Measurements from ENCODE around the gene GALK1.

DNA sequence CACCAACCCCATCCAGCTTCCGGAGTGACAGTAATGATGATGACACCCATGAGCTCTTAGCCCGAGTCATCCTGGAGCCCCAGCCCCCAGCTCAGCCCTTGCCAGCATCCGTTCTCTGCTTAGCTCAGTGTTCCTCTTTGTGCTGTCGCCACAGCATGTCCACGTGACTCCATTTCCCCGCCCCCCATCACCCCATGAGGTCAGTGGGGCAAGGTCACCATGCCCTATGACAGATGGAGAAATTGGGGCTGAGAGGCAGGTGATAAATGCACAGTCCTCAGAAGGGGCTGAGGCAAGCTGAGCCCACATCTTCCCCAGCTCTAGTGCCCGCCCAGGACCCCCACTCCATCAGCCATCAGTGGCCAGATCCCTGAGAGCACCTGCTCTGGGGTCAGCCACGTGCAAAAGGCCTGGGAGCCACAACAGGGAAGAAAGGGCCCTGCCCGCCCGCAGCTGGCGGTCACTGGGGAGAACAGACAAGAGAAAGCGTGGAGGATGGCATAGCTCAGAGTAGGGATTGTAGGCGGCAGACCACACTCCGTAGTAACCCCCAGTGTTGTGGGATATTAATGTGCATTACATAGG, 26.7 kb downstream of the GALK1 start:
- TF ChIP-seq, protein P1, sequence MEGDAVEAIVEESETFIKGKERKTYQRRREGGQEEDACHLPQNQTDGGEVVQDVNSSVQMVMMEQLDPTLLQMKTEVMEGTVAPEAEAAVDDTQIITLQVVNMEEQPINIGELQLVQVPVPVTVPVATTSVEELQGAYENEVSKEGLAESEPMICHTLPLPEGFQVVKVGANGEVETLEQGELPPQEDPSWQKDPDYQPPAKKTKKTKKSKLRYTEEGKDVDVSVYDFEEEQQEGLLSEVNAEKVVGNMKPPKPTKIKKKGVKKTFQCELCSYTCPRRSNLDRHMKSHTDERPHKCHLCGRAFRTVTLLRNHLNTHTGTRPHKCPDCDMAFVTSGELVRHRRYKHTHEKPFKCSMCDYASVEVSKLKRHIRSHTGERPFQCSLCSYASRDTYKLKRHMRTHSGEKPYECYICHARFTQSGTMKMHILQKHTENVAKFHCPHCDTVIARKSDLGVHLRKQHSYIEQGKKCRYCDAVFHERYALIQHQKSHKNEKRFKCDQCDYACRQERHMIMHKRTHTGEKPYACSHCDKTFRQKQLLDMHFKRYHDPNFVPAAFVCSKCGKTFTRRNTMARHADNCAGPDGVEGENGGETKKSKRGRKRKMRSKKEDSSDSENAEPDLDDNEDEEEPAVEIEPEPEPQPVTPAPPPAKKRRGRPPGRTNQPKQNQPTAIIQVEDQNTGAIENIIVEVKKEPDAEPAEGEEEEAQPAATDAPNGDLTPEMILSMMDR (IDR thresholded peaks at IDR 0.05): no peak
- TF ChIP-seq, protein P2, sequence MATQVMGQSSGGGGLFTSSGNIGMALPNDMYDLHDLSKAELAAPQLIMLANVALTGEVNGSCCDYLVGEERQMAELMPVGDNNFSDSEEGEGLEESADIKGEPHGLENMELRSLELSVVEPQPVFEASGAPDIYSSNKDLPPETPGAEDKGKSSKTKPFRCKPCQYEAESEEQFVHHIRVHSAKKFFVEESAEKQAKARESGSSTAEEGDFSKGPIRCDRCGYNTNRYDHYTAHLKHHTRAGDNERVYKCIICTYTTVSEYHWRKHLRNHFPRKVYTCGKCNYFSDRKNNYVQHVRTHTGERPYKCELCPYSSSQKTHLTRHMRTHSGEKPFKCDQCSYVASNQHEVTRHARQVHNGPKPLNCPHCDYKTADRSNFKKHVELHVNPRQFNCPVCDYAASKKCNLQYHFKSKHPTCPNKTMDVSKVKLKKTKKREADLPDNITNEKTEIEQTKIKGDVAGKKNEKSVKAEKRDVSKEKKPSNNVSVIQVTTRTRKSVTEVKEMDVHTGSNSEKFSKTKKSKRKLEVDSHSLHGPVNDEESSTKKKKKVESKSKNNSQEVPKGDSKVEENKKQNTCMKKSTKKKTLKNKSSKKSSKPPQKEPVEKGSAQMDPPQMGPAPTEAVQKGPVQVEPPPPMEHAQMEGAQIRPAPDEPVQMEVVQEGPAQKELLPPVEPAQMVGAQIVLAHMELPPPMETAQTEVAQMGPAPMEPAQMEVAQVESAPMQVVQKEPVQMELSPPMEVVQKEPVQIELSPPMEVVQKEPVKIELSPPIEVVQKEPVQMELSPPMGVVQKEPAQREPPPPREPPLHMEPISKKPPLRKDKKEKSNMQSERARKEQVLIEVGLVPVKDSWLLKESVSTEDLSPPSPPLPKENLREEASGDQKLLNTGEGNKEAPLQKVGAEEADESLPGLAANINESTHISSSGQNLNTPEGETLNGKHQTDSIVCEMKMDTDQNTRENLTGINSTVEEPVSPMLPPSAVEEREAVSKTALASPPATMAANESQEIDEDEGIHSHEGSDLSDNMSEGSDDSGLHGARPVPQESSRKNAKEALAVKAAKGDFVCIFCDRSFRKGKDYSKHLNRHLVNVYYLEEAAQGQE (IDR thresholded peaks at IDR 0.05; ENCODE audit: insufficient read depth in 1 of 2, low read depth in 2 of 2, low read length in 1 of 2): no peak

Data from Panc1 (cell line).